ENCODE measurements around the gene IQCE. TPM values are rescaled to one million over a fixed set of nuclear protein-coding genes. Genes with fewer than 3 reads are reported as not detected.

Gene IQCE
- total and polyA plus RNA-seq, 12 donors, result 4.2 to 13.8 (median 9.3) TPM

GRCh38 chr7:2614631-2615330 is 56.0 kb downstream of the IQCE start:
- peak overlapping the region in 7 of 10 donors; percentile 71 to 89 (median 82) for H3K27ac ChIP-seq
- no peak for DNase-seq
- H3K27me3 ChIP-seq, result no peaks in the 10 kb centered on the region
- H3K4me3 ChIP-seq, result peak overlapping the region in 2 of 10 donors; percentile 9 to 28
- H3K9me3 ChIP-seq, result no peaks in the 10 kb centered on the region
- peaks cover 16 to 52% (median 43%) of the 10 kb centered on the region in 9 donors for H3K4me1 ChIP-seq
- intact Hi-C loops (cut with DNase I), result no loop called here
- ATAC-seq, result no peak
- WGBS, 2 donors, result 67 to 70% methylated on average over 22 of the region's 22 CpGs
- no peak for TF ChIP-seq CTCF (IDR thresholded peaks at IDR 0.05)
- H3K36me3 ChIP-seq, result no peaks in the 10 kb centered on the region

GRCh38 chr7:2616387-2617324 is 57.9 kb downstream of the IQCE start:
- Histone ChIP-seq H3K9me3 (no peaks in the 10 kb centered on the region), H3K27ac (peak overlapping the region in 3 of 10 donors; percentile 22 to 44 (median 30)), H3K4me1 (peaks cover 21 to 59% (median 49%) of the 10 kb centered on the region in 9 donors), H3K36me3 (no peaks in the 10 kb centered on the region), H3K27me3 (no peaks in the 10 kb centered on the region), H3K4me3 (peak overlapping the region in 1 of 10 donors; percentile 14)
- ATAC-seq, result peak in 1 of 8 donors; percentile 4
- intact Hi-C loops (cut with DNase I), result no loop called here
- TF ChIP-seq CTCF (IDR thresholded peaks at IDR 0.05), result no peak
- DNase-seq, result no peak
- 72 to 75% methylated on average over 33 of the region's 33 CpGs for WGBS, 2 donors

GRCh38 chr7:2617325-2617905 is 58.6 kb downstream of the IQCE start:
- TF ChIP-seq CTCF (IDR thresholded peaks at IDR 0.05), result no peak
- no peak for DNase-seq
- Histone ChIP-seq H3K4me1 (peaks cover 25 to 67% (median 55%) of the 10 kb centered on the region in 9 donors), H3K4me3 (peak overlapping the region in 2 of 10 donors; percentile 8 to 14), H3K27me3 (no peaks in the 10 kb centered on the region), H3K9me3 (no peaks in the 10 kb centered on the region), H3K36me3 (no peaks in the 10 kb centered on the region), H3K27ac (peak overlapping the region in 3 of 10 donors; percentile 22 to 44 (median 30))
- WGBS, 2 donors, result 49 to 57% methylated on average over 22 of the region's 22 CpGs
- peak in 6 of 8 donors; percentile 1 to 28 (median 12) for ATAC-seq
- intact Hi-C loops (cut with DNase I), result no loop called here

- Histone ChIP-seq H3K27ac (no peak overlapping the region), H3K36me3 (no peaks in the 10 kb centered on the region), H3K4me3 (no peak overlapping the region), H3K27me3 (no peaks in the 10 kb centered on the region), H3K9me3 (no peaks in the 10 kb centered on the region), H3K4me1 (peaks cover 17 to 71% (median 48%) of the 10 kb centered on the region in 9 donors)
- WGBS, 2 donors, result 72 to 81% methylated on average over 9 of the region's 9 CpGs
- DNase-seq, result no peak
- no peak for ATAC-seq
- TF ChIP-seq CTCF (IDR thresholded peaks at IDR 0.05), result no peak
- intact Hi-C loops (cut with DNase I), result no loop called here
Measured at GRCh38 chr7:2619116-2619515, 60.3 kb downstream of the IQCE start.
